ENCODE data around the gene LBHD2. TPM values are rescaled to one million over a fixed set of nuclear protein-coding genes. Genes with fewer than 3 reads are reported as not detected.
"Not testable (repeated sequence)": the region's sequence is repeated elsewhere in the genome, so short reads cannot be mapped to it uniquely, and the experiment has no call there.

LBHD2 gene
- not detected for polyA plus RNA-seq (ENCODE audit: low read depth in 6 of 6)

- Mint-ChIP-seq H3K4me3 (no peak within 1 kb of the TSS), H3K36me3 (no peaks in the 10 kb centered on the region), H3K4me1 (peaks cover 0 to 2% (median 0%) of the 10 kb centered on the region in 3 donors), H3K27ac (peak within 1 kb of the TSS in 1 of 6 donors; percentile 26), H3K9me3 (no peaks in the 10 kb centered on the region), H3K27me3 (peaks cover 8 to 27% (median 22%) of the 10 kb centered on the region in 3 donors)
- ATAC-seq (ENCODE audit: low read depth in 2 of 2), result no peak
- no peak for DNase-seq
These were observed at the start of gene LBHD2 for GRCh38 chr14:103084021-103084919. LBHD2 (plus strand) TSS chr14:103084210; CDS start chr14:103086013, 1,803 bp downstream.

- H3K27me3 Mint-ChIP-seq, result no peaks in the 10 kb centered on the region
- H3K9me3 Mint-ChIP-seq, result peaks cover 0 to 4% (median 0%) of the 10 kb centered on the region in 7 donors
- DNase-seq (no peak), ATAC-seq (ENCODE audit: low read depth in 2 of 2) (no peak)
- H3K36me3 Mint-ChIP-seq, result peaks cover 0 to 10% of the 10 kb centered on the region in 2 donors
- peaks cover 14 to 21% (median 21%) of the 10 kb centered on the region in 3 donors for H3K4me1 Mint-ChIP-seq
- H3K4me3 Mint-ChIP-seq, result peak overlapping the region in 1 of 8 donors; percentile 73
- no peak overlapping the region for H3K27ac Mint-ChIP-seq
These were observed 42.5 kb upstream of the LBHD2 start for GRCh38 chr14:103041464-103041863.

- H3K4me3 Mint-ChIP-seq, result peak overlapping the region in 1 of 8 donors; percentile 9
- no peak for DNase-seq
- peaks cover 0 to 10% of the 10 kb centered on the region in 2 donors for H3K36me3 Mint-ChIP-seq
- H3K27me3 Mint-ChIP-seq, result no peaks in the 10 kb centered on the region
- H3K4me1 Mint-ChIP-seq, result peaks cover 14 to 26% (median 19%) of the 10 kb centered on the region in 3 donors
- no peak for ATAC-seq (ENCODE audit: low read depth in 2 of 2)
- H3K9me3 Mint-ChIP-seq, result peaks cover 0 to 4% (median 0%) of the 10 kb centered on the region in 7 donors
- peak overlapping the region in 1 of 6 donors; percentile 47 for H3K27ac Mint-ChIP-seq
These were observed 40.6 kb upstream of the LBHD2 start for GRCh38 chr14:103043257-103044015.

GRCh38 chr14:103045371-103045869 lies 38.6 kb upstream of the LBHD2 start:
- Mint-ChIP-seq H3K27ac (peak overlapping the region in 5 of 6 donors; percentile 37 to 86 (median 76)), H3K4me1 (peaks cover 14 to 19% (median 19%) of the 10 kb centered on the region in 3 donors), H3K4me3 (peak overlapping the region; percentile 36 to 89 (median 74)), H3K36me3 (peaks cover 0 to 10% of the 10 kb centered on the region in 2 donors), H3K27me3 (no peaks in the 10 kb centered on the region), H3K9me3 (peaks cover 0 to 4% (median 0%) of the 10 kb centered on the region in 7 donors)
- DNase-seq (peak; percentile 47), ATAC-seq (ENCODE audit: low read depth in 2 of 2) (peak; percentile 84 to 87)

- H3K4me1 Mint-ChIP-seq, result peaks cover 14 to 26% (median 21%) of the 10 kb centered on the region in 3 donors
These were observed 36.6 kb upstream of the LBHD2 start for GRCh38 chr14:103047453-103047852.

GRCh38 chr14:103050935-103051334 lies 33.1 kb upstream of the LBHD2 start:
- Mint-ChIP-seq H3K27me3 (no peaks in the 10 kb centered on the region), H3K4me1 (peaks cover 9 to 30% (median 28%) of the 10 kb centered on the region in 3 donors), H3K27ac (no peak overlapping the region), H3K36me3 (no peaks in the 10 kb centered on the region), H3K9me3 (no peaks in the 10 kb centered on the region), H3K4me3 (no peak overlapping the region)
- no peak for DNase-seq
- ATAC-seq (ENCODE audit: low read depth in 2 of 2), result no peak

More at GRCh38 chr14:103047453-103047852, 36.6 kb upstream of the LBHD2 start:
- H3K4me3 Mint-ChIP-seq; H3K27me3 Mint-ChIP-seq; DNase-seq; ATAC-seq (ENCODE audit: low read depth in 2 of 2); H3K9me3 Mint-ChIP-seq; H3K27ac Mint-ChIP-seq; H3K36me3 Mint-ChIP-seq: not testable (repeated sequence)

GRCh38 chr14:103052407-103052806 lies 31.6 kb upstream of the LBHD2 start:
- Mint-ChIP-seq H3K9me3 (no peaks in the 10 kb centered on the region), H3K27ac (peak overlapping the region in 1 of 6 donors; percentile 47), H3K27me3 (no peaks in the 10 kb centered on the region), H3K4me3 (peak overlapping the region in 1 of 8 donors; percentile 56), H3K36me3 (no peaks in the 10 kb centered on the region), H3K4me1 (peaks cover 11 to 29% (median 29%) of the 10 kb centered on the region in 3 donors)
- no peak for ATAC-seq (ENCODE audit: low read depth in 2 of 2)
- no peak for DNase-seq

- peak overlapping the region in 2 of 6 donors; percentile 65 to 86 for H3K27ac Mint-ChIP-seq
- H3K36me3 Mint-ChIP-seq, result no peaks in the 10 kb centered on the region
- peak overlapping the region; percentile 50 to 94 (median 80) for H3K4me3 Mint-ChIP-seq
These were observed 28.3 kb upstream of the LBHD2 start for GRCh38 chr14:103055695-103056094.

GRCh38 chr14:103056322-103057027 lies 27.5 kb upstream of the LBHD2 start:
- H3K27ac Mint-ChIP-seq, result peak overlapping the region in 3 of 6 donors; percentile 60 to 86 (median 79)
- no peaks in the 10 kb centered on the region for H3K9me3 Mint-ChIP-seq
- H3K27me3 Mint-ChIP-seq, result peaks cover 0 to 9% (median 0%) of the 10 kb centered on the region in 3 donors
- peak overlapping the region; percentile 79 to 94 (median 83) for H3K4me3 Mint-ChIP-seq
- ATAC-seq (ENCODE audit: low read depth in 2 of 2), result no peak
- H3K4me1 Mint-ChIP-seq, result peaks cover 11 to 35% (median 31%) of the 10 kb centered on the region in 3 donors
- DNase-seq, result peak; percentile 42
- H3K36me3 Mint-ChIP-seq, result no peaks in the 10 kb centered on the region

More at GRCh38 chr14:103055695-103056094, 28.3 kb upstream of the LBHD2 start:
- no peak for DNase-seq
- no peaks in the 10 kb centered on the region for H3K9me3 Mint-ChIP-seq
- peaks cover 0 to 9% (median 0%) of the 10 kb centered on the region in 3 donors for H3K27me3 Mint-ChIP-seq
- no peak for ATAC-seq (ENCODE audit: low read depth in 2 of 2)
- H3K4me1 Mint-ChIP-seq, result peaks cover 11 to 37% (median 31%) of the 10 kb centered on the region in 3 donors

GRCh38 chr14:103057028-103057371 lies 27.0 kb upstream of the LBHD2 start:
- H3K36me3 Mint-ChIP-seq, result no peaks in the 10 kb centered on the region
- no peaks in the 10 kb centered on the region for H3K9me3 Mint-ChIP-seq
- H3K27me3 Mint-ChIP-seq, result peaks cover 0 to 9% (median 0%) of the 10 kb centered on the region in 3 donors
- peaks cover 11 to 34% (median 31%) of the 10 kb centered on the region in 3 donors for H3K4me1 Mint-ChIP-seq
- DNase-seq, result no peak
- H3K27ac Mint-ChIP-seq, result peak overlapping the region in 1 of 6 donors; percentile 86
- ATAC-seq (ENCODE audit: low read depth in 2 of 2), result peak; percentile 10 to 28
- H3K4me3 Mint-ChIP-seq, result peak overlapping the region in 7 of 8 donors; percentile 76 to 94 (median 82)

GRCh38 chr14:103057372-103058163 lies 26.4 kb upstream of the LBHD2 start, which contains the start of gene CDC42BPB:
CDC42BPB (minus strand) TSS chr14:103057549; CDS start chr14:103057173, 376 bp downstream.
- peak; percentile 79 for DNase-seq
- peak within 1 kb of the TSS in 5 of 6 donors; percentile 49 to 86 (median 70) for H3K27ac Mint-ChIP-seq
- no peaks in the 10 kb centered on the region for H3K9me3 Mint-ChIP-seq
- peaks cover 11 to 29% (median 28%) of the 10 kb centered on the region in 3 donors for H3K4me1 Mint-ChIP-seq
- H3K4me3 Mint-ChIP-seq, result peak within 1 kb of the TSS; percentile 79 to 94 (median 83)
- peak; percentile 82 to 84 for ATAC-seq (ENCODE audit: low read depth in 2 of 2)
- H3K27me3 Mint-ChIP-seq, result peaks cover 0 to 9% (median 0%) of the 10 kb centered on the region in 3 donors
- H3K36me3 Mint-ChIP-seq, result no peaks in the 10 kb centered on the region
